HUDEP-2 (cell line): Measurements from ENCODE around the gene EMD.
"Not testable (repeated sequence)": the region's sequence is repeated elsewhere in the genome, so short reads cannot be mapped to it uniquely, and the experiment has no call there.

Experiments
- DNase-seq, 76 experiments: peaks; one replicate each; lab custom pipeline; 2025; ENCODE audit not compliant: unreplicated experiment in 76 of 76; lab: John Stamatoyannopoulos, UW

EMD gene

DNA sequence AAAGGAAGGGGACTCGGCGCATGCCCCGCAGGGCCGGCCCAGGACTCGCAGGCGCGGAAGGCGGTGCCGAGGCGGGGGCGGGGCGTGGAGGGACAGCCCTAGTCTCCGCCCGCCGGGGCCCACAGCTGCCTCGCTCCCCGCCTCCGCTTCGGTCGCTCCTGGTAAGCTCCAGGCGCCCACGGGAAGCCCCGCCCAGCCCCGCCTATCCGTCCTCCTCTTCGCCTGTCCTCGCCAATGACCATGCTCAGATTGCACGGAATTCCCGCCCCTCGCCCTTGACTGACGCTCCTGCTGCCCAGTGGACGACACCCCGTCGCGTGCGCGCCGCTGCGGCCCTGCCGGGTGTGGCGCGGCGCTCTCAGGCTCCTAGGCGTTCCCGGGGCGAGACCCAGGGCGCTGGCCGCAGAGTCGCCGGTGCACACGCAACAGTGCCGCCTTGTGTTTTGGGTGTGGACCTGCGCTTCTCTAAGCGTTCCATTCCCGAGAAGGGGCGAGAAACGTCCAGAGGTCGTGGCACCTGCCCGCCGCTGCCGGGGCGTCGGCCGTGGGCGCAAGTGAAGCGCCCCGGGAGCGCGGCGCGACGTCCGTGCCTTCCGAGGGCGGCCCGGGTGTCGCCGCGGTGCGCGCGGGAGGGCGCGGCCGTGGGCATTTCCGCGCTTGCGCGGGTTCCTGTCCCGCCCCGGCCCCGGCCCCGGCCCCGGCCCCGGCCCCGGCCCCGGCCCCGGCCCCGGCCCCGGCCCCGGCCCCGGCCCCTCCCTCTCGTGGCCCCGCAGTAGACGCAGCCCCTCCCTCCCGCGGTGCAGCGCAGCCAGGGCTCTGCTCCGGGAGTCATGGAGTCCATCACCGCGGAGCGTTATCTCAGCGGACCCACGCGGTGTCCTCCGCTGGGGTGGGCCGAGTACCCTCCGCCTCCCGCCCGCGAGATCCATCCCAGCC is 11.0 kb downstream of the EMD start:
- DNase-seq = not testable (repeated sequence)

DNA sequence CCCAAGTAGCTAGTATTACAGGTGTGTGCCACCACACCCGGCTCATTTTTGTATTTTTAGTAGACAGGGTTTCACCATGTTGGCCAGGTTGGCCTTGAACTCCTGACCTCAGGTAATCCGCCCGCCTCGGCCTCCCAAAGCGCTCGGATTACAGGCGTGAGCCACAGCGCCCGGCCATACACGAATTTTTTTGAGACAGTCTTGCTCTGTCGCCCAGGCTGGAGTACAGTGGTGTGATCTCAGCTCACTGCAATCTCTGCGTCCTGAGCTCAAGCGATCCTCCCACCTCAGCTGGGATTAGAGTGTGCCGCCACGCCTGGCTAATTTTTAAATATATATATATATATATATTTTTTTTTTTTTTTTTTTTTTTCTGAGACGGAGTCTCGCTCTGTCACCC is 17.3 kb downstream of the EMD start:
- not testable (repeated sequence) for DNase-seq

DNA sequence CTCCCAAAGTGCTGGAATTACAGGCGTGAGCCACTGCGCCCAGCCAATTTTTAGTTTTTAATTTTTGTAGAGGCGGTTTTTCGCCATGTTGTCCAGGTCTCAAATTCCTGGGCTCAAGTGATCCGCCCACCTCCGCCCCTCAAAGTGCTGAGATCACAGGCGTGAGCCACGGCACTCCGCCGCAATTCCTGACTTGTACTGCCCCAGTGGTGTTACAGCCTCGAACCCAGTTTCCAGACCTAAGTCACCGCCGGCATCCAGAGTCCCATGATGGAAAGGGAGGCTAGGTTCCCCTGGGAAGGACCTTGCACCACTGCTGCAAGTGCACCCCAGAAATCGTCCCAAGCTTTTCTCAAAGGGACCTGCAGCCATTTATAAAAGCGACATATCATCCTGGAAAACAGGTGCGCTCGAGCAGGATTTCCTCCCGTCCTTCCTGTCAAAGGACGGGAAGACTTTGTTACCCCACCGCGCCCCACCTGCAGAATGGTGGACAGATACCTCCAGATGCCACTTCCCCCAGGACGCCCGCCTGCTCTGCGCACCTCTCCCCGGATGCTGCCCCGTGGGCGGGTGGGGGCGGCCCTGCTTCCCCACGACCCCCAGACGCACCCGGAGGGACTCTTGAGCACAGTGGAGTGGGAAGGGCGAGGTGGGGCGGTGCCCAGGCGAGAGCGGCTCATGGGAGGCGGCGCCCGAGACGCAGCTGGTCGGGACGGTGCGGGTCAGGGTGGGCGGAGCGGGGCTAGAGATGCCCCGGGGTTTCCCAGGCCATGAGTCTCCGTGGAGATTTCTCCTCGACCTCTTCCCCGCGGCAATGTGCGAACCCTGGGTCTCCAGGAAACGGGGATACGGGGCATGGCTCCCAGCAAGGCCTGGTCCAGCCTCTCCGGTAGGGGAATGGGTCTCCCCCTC is 18.1 kb downstream of the EMD start:
- peak in 63 of 76 experiments; percentile 0 to 69 (median 53) for DNase-seq

DNA sequence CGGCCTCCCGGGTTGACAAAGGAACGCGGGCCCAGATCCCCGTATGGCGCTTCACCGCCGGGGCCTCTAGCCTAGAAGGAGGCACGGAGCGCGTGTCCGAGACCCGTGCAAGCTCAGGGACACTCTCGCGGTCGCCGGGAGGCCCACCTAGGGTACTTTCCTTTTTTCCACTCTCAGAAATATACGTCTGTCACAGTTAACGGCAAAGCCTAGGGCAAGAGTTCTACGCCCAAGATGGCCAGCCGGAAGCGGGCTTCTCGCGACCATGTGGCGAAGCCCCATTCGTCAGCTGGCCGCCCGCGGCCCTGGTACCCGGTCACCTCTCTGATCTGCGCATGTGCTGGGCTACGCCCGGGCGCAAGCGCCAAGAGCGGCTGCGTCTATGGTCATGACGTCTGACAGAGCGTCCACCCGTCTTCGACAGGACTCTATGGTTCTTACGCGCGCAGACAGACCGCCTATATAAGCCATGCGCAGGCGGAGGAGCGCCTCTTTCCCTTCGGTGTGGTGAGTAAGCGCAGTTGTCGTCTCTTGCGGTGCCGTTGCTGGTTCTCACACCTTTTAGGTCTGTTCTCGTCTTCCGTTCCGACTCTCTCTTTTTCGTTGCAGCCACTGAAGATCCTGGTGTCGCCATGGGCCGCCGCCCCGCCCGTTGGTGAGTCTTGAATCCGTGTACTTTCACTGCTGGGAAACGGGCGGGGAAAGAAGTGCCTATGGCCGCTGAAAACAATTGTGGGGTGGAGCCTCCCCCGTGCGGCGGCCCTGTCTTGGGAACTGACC is 19.0 kb downstream of the EMD start, which contains the start of gene RPL10:
RPL10 (plus strand) TSS at position 490 of the 780 bp plus-strand sequence; CDS start at position 633, 143 bp downstream.
- peak in 75 of 76 experiments; percentile 22 to 95 (median 87) for DNase-seq

DNA sequence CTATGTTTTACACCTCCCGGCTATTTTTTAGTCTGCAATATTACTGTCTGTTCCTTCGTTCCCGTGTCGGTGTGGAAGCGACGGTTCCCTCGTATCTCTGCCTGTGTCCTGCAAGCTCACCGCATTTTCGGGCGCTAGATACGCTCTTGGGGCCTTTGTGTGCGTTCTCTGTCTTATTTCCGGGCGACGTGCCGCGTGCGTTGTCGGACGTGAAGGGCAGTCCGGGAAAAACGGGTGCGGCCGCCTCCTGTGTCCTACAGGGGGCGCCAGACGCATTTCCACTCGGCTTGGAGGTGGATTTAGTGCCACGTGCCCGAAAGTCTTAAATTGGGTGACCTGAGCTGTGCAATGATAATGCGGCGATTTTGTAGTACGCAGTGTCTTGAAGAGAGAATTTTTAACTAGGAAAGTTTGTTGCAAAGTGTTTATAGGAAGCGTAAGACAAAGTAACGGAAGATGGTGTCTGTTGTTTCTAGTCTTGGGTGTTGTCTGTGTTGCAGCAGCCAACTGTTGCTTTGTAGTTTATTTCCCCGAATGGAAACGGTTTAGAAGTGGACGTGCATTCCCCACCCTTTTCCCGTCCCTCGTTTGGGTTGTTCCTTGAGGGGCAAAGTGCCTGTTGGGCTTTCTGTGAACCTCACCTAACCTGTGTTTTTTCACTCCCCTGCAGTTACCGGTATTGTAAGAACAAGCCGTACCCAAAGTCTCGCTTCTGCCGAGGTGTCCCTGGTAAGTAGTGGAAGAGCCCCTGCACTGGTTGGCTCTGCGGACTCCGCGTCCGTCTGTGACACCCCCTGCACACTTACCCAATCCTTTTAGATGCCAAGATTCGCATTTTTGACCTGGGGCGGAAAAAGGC is 19.8 kb downstream of the EMD start:
- DNase-seq = peak in 70 of 76 experiments; percentile 13 to 83 (median 65)

DNA sequence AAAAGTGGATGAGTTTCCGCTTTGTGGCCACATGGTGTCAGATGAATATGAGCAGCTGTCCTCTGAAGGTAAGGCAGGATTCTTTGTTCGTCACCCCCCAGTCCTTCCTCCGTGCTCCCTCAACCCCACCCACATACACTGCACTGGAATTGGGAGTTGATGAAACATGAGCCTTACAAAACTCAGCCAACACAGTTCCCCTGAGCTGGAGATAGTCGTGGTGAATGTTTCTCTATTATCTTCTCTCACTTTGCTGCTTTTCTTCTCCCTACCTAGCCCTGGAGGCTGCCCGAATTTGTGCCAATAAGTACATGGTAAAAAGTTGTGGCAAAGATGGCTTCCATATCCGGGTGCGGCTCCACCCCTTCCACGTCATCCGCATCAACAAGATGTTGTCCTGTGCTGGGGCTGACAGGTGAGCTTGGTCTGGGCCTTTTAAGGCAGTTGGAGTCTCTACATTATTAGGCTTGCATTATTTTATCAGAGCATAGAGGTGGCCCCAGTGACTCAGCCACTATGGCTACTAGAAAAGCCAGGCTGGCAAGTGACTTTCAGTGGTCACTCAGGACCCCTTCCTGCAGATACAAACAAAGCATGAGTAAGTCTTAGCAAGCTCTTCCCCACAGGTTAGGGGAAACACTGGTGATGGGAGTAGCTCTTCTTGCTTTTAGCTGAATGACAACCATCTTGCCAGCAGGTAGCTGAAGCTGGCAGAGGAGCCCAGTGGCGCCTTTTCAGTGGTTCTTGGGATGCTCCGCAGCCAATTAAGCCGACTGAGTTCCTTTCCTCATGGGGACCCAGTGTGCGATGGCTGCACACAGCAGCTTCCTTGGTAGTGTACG is 20.7 kb downstream of the EMD start:
- DNase-seq = peak in 1 of 76 experiments; percentile 4

DNA sequence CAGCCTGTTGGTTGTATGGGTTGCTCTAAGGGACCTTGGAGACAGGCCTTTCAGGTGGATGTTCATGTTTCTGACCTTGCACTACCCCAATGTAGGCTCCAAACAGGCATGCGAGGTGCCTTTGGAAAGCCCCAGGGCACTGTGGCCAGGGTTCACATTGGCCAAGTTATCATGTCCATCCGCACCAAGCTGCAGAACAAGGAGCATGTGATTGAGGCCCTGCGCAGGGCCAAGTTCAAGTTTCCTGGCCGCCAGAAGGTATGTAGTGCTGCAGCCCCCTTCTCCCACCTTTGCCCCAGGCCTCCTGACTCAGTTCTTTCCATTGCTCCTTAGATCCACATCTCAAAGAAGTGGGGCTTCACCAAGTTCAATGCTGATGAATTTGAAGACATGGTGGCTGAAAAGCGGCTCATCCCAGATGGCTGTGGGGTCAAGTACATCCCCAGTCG is 21.3 kb downstream of the EMD start:
- not testable (repeated sequence) for DNase-seq

DNA sequence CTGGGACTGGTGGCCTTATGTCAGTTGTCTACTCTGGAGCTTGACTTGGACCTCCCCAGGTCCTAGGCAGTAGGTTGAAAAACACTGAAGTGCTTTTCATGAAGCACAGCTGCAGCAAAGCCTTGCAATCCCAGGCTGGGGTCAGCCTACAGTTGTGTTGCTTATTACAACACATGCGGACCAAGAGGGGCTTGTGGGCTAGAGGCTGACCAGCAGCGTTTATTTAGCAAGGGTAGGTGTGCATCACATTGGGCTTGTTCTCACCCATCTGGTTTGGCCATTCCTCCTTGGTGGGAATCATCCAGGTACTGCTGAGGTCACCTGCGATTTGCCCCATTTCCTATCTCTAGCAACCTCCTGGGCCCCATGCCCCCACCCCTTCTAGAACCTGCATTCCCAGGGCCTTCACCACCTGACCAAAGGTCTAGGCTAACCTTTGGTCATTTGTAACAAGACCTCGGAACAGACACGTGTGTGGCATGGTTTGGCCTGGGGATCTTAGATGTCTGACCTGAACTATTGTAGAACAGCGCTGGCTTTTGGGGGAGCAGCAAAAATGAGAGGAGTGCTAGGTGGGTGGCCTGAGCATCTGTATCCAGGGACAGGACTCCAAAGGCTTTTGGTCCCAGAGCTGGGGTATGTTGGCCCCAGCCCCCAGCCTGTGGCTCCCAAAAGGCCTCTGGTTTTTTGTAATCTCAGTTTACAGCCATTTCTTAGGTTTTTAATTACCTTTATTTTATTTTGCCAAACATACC is 22.1 kb downstream of the EMD start:
- peak in 17 of 76 experiments; percentile 1 to 41 (median 16) for DNase-seq

DNA sequence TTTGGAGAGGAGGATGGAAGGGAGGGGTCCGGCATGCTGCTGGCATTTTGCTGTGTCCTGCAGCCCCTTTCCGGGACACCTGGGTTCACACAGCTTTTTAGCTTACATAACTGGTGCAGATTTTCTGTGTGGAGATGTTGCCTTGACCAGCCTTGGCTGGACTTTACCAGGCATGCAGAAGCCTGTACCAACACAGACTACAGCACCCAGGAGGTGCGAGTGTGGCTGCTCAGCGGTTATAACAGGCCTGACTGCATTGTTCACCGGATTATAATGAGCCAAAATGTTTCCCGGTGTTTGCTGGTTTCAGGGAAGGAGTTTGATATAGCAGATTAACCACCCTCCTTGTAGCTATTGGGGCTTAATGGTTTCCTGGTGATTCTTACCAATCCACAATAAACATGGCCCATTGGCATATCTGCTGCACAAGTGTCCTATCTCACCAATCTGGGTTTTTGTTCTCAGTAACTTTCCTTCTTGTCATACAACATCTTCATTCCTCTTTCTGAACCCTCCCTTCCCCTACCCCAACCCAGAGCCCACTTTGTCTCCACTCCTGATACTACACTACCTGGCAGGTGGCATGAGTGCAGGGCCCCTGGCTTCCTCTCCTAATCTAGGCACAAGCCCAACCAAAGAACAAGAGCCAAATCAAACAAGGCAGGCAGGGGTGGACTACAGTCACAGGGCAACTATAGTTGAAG is 23.0 kb downstream of the EMD start:
- peak in 1 of 76 experiments; percentile 2 for DNase-seq

DNA sequence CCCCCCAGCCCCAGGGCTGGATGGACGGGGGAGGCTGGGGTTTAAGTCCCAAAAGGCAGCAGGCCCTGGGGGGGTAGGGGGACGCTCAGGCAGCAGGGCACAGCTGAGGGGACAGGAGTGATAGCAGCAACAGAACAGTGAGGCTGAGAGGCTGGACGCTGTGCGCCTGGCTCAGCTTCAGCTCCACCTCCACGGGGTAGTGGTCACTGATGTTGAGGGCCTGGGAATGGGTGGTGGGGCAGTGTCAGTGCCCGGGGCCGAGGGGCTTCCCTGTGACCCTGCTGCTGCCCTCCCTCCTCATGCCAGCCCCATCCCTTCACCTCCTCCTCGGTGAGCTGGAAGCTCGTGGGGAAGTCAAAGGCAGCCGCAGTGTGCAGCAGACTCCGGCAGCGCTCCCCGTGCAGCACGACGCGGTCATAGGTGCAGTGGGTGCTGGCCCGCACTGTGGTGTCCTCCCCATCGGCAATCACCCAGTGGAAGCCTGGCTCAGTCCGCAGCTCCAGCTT is 23.6 kb downstream of the EMD start:
- no peak for DNase-seq

DNA sequence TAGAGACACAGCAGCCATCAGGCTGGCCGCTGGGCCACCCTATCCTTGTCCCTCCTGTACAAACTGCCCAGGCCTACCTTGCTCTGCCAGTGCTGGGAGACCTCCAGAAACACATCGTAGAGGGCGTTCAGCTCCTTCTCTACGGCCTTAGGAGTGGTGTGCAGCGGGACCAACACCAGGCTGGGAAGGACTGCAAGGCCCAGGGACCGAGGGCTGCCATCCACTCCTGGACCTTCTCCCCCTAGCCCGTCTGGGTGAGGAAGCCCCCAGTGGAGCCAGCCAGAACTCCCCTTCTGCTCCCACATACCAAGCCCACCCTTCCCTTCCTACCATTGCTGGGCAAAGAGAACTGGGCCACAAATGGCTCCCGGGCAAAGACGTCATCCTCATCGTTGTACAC is 24.1 kb downstream of the EMD start:
- DNase-seq = no peak

DNA sequence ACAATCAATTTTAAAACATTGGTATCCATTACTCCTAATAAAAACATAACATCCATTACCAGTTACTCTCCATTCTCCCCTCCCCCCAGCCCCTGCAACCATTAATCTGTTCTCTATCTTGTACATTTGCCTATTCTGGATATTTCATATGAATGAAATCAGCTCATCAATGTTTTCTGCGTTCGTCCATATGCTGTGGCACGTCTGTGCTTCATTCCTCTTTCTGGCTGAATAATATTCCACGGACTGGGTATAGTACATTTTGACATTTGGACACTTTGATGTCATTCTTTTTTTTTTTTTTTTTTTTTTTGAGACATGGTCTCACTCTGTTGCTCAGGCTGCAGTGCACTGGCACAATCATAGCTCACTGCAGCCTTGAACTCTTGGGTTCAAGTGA is 24.8 kb downstream of the EMD start:
- no peak for DNase-seq

DNA sequence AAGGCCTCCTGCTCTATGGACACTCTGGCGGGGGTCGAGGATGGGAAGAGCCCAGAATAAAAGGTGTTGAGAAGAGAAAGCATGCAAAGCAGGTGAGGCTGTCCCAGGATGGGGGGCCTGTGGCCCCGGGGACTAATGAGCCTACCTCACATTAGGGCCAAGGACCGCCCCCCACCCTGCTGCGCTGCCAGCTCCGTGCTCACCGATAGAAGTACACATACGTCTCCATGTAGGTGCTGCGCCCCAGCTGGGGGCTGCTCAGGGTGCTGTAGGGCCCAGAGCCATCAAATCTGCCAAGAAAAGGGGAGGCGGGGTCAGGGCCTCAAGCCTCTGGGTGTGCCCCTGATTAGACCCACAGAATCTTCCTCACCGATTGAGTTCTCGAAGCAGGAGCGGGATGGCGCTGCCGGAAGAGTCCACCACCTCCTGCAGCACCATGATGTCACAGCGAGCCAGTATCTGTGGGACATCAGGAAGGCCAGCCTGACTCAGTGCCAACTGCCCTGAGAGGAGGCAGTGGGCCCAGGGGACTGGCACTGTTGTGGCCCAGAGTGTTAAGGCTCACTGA is 25.6 kb downstream of the EMD start:
- no peak for DNase-seq

DNA sequence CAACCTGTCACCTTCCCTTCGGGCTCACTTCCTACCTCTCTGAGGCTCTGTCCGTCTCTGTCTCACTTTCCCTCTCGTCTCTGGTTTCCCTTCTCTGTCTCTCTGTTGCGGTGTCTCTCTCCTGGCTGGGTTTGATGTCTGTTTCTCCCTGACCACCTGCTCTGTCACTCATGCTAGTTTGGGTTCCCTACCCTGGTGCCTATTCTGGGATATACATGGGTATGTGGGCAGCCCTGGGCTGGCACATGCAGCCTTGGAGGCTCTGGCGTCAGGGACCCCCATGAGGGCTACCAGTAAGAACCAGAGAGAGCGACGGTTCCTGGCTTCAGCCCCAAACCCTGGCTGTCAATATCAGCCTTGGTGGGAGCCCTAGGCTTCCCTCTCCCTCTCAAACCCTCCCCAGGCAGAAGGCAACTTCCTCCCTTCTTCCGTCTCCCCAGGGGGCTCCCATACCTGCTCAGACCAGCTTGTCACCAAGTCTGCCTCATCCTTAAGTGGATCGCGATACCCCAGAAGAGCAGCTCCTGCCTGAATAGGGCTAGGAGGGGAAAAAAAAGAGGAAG is 29.6 kb downstream of the EMD start:
- no peak for DNase-seq

DNA sequence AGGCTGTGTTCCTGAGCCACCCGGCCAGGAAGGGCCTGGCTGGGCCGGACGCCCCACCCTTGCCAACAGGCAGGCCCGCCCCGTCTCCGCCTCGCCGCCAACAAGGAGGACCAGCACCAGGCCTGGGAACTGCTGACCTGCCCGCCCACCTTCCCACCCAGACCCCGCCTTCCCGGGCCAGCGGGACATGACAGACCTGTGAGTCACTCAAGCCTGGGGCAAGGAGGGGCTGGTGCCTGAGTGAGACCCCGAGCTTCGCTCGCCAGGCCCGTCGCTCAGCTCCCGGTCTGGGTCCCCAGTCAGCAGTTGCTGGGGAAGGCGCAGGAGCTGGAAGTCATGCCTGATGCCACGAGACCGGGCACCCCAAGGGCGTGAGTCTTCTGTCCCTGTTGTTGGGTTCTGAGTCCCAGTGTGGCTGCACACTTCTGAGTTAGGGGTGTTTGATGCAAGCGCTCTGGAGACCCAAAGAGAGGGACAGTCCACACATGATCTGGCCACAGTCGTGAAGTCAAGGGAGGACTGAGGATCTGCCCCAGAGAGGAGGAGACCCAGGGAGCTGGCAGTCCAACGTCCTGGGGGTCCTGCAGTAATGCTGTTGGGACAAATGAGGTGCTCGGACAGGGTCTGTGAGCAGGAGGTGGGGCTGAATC is 30.3 kb downstream of the EMD start, which contains the start of gene DNASE1L1:
DNASE1L1 (minus strand) TSS at position 33 of the 650 bp plus-strand sequence. CDS start 3,686 bp downstream, outside the sequence.
- DNase-seq = peak in 73 of 76 experiments; percentile 11 to 89 (median 71)

DNA sequence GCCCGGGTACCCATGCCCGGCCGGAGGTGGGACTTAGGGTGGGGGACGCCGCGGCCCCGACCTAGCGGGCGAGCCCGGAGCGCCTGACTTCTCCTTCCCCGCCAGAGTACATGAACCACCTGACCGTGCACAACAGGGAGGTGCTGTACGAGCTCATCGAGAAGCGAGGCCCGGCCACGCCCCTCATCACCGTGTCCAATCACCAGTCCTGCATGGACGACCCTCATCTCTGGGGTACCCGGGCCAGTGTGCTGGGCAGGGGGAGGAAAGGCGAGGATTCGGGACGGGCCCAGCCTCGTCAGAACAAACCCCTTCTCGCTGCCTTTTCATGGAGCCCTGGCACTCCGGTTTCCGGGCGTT is 32.9 kb downstream of the EMD start:
- DNase-seq = peak in 40 of 76 experiments; percentile 2 to 51 (median 26)
